Glomerular visceral epithelial cell (primary cell): ENCODE measurements around the gene NDUFC2.
"Not testable (repeated sequence)": the region's sequence is repeated elsewhere in the genome, so short reads cannot be mapped to it uniquely, and the experiment has no call there.

Experiments
- DNase-seq: peaks from one replicate; pipeline ENCODE4 v3.0.0-alpha.2; 2016; ENCODE audit errors: extremely low spot score

The NDUFC2 gene

GRCh38 chr11:78080084-78080817 lies 589 bp upstream of the NDUFC2 start:
- no peak for DNase-seq

- DNase-seq, result no peak
Observed at GRCh38 chr11:78078218-78079167, 1.2 kb downstream of the NDUFC2 start.

- DNase-seq, result not testable (repeated sequence)
Observed at GRCh38 chr11:78077592-78077991, 2.1 kb downstream of the NDUFC2 start.

- no peak for DNase-seq
Observed at GRCh38 chr11:78076733-78077403, 2.8 kb downstream of the NDUFC2 start.

GRCh38 chr11:78074756-78075155 lies 4.9 kb downstream of the NDUFC2 start:
- no peak for DNase-seq

GRCh38 chr11:78072455-78072854 lies 7.2 kb downstream of the NDUFC2 start:
- DNase-seq, result no peak

- DNase-seq, result no peak
Observed at GRCh38 chr11:78071717-78072116, 7.9 kb downstream of the NDUFC2 start.

GRCh38 chr11:78070621-78071020 lies 9.0 kb downstream of the NDUFC2 start:
- DNase-seq, result no peak

- no peak for DNase-seq
Observed at GRCh38 chr11:78069465-78069864, 10.2 kb downstream of the NDUFC2 start.

GRCh38 chr11:78067704-78068103 lies 12.0 kb downstream of the NDUFC2 start:
- DNase-seq, result no peak

GRCh38 chr11:78066471-78066870 lies 13.2 kb downstream of the NDUFC2 start:
- no peak for DNase-seq

- no peak for DNase-seq
Observed at GRCh38 chr11:78065203-78065602, 14.5 kb downstream of the NDUFC2 start.

GRCh38 chr11:78063440-78064181 lies 16.1 kb downstream of the NDUFC2 start, which contains the start of gene THRSP:
Gene THRSP, plus strand, starts transcription at chr11:78063861. Its CDS starts 21 bp downstream, at chr11:78063882.
- no peak for DNase-seq

GRCh38 chr11:78062671-78063070 lies 17.0 kb downstream of the NDUFC2 start:
- DNase-seq, result no peak

GRCh38 chr11:78061921-78062311 lies 17.7 kb downstream of the NDUFC2 start:
- no peak for DNase-seq

GRCh38 chr11:78061088-78061920 lies 18.4 kb downstream of the NDUFC2 start:
- no peak for DNase-seq

- DNase-seq, result no peak
Observed at GRCh38 chr11:78060533-78060932, 19.1 kb downstream of the NDUFC2 start.

GRCh38 chr11:78059749-78060328 lies 19.8 kb downstream of the NDUFC2 start:
- not testable (repeated sequence) for DNase-seq

GRCh38 chr11:78057462-78058055 lies 22.1 kb downstream of the NDUFC2 start:
- no peak for DNase-seq

- no peak for DNase-seq
Observed at GRCh38 chr11:78056093-78056492, 23.6 kb downstream of the NDUFC2 start.
